Duodenal mucosa (tissue), 2 donors: ENCODE measurements around the gene CACNG8.
"Not testable (repeated sequence)": the region's sequence is repeated elsewhere in the genome, so short reads cannot be mapped to it uniquely, and the experiment has no call there.

ENCODE experiments used
- H3K27ac ChIP-seq: one replicate; pipeline ENCODE4 v1.7.0; 2013; ENCODE audit warnings: low read depth, low read length
- H3K27me3 ChIP-seq, 2 donors: one replicate each; pipeline ENCODE4 v1.7.0; 2013; ENCODE audit warnings: low read length in 2 of 2, control low read depth in 1 of 2; ENCODE audit not compliant: insufficient read depth in 2 of 2, control insufficient read depth in 1 of 2
- H3K36me3 ChIP-seq, 2 donors: one replicate each; pipeline ENCODE4 v1.7.0; 2013; ENCODE audit warnings: low read length in 2 of 2, control low read depth in 1 of 2; ENCODE audit not compliant: insufficient read depth in 2 of 2, control insufficient read depth in 1 of 2
- H3K4me1 ChIP-seq, 2 donors: one replicate each; pipeline ENCODE4 v1.7.0; 2013; ENCODE audit warnings: low read length in 2 of 2, control low read depth in 1 of 2; ENCODE audit not compliant: insufficient read depth in 2 of 2, control insufficient read depth in 1 of 2
- H3K4me3 ChIP-seq, 2 donors: one replicate each; pipeline ENCODE4 v1.7.0; 2013; ENCODE audit warnings: low read length in 2 of 2, low read depth in 1 of 2
- H3K9ac ChIP-seq, 2 donors: one replicate each; pipeline ENCODE4 v1.7.0; 2013; ENCODE audit warnings: low read length in 2 of 2, low read depth in 1 of 2
- H3K9me3 ChIP-seq, 2 donors: one replicate each; pipeline ENCODE4 v1.7.0; 2013; ENCODE audit warnings: low read length in 2 of 2, control low read depth in 1 of 2; ENCODE audit not compliant: control insufficient read depth in 1 of 2

Gene CACNG8

DNA sequence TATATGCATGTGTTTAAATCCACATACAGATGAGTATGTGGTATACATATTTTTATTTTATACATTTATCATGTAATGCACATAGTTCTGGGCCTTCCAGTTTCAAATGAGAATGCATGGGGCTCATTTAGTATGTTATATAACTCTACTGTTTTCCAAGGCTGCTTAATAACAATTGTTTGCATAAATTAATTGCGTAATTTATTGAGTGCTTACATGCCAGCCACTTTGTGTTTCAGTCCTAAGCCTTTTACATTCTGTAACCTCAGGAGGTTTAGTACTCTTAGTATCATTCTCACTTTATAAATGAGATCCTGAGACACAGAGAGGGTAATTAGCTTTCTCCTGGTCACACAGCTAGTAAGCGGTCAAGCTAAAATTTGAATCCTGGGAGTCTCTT, 16.7 kb upstream of the CACNG8 start:
- H3K9ac ChIP-seq: no peak overlapping the region
- no peaks in the 10 kb centered on the region for H3K4me1 ChIP-seq
- no peaks in the 10 kb centered on the region for H3K9me3 ChIP-seq
- H3K36me3 ChIP-seq: no peaks in the 10 kb centered on the region
- no peak overlapping the region for H3K27ac ChIP-seq
- no peak overlapping the region for H3K4me3 ChIP-seq
- peaks cover 7 to 21% of the 10 kb centered on the region in 2 donors for H3K27me3 ChIP-seq

DNA sequence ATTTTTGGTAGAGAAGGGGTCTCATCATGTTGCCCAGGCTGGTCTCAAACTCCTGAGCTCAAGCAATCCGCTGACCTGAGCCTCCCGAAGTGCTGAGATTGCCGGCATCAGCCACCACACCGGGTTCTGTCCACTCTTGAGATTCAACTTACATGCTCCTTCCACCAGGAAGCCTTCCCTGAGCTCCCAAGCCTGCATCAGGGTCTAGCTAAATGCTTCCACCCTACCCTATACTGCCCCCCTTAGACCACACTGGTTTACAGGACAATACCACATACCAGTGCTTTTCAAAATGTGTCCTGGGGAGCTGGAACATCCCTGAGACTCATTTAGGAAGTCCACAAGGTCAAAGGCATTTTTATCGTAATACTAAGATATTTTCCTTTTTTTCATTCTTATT, 15.1 kb upstream of the CACNG8 start:
- Histone ChIP-seq H3K4me3 (no peak overlapping the region), H3K27ac (no peak overlapping the region), H3K36me3 (no peaks in the 10 kb centered on the region), H3K4me1 (no peaks in the 10 kb centered on the region), H3K9me3 (no peaks in the 10 kb centered on the region), H3K27me3 (peaks cover 5 to 9% of the 10 kb centered on the region in 2 donors), H3K9ac (no peak overlapping the region)

DNA sequence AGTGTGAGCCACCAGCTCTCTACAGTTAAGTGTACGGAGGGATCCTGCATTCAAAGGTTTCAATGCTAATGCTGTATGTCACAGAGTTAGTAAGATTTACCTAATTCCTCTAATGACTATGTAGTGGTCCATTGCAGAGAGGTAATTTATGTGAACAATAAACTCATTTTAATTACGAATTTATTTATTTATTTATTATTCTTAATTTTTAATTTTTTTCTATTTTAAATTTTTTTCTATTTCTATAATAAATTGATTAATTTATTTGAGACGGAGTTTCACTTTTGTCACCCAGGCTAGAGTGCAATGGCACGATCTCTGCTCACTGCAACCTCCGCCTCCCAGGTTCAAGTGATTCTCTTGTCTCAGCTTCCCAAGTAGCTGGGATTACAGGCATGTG, 14.1 kb upstream of the CACNG8 start:
- not testable (repeated sequence) for H3K9ac ChIP-seq, H3K27me3 ChIP-seq, H3K36me3 ChIP-seq, H3K4me3 ChIP-seq, H3K27ac ChIP-seq, H3K4me1 ChIP-seq, H3K9me3 ChIP-seq

DNA sequence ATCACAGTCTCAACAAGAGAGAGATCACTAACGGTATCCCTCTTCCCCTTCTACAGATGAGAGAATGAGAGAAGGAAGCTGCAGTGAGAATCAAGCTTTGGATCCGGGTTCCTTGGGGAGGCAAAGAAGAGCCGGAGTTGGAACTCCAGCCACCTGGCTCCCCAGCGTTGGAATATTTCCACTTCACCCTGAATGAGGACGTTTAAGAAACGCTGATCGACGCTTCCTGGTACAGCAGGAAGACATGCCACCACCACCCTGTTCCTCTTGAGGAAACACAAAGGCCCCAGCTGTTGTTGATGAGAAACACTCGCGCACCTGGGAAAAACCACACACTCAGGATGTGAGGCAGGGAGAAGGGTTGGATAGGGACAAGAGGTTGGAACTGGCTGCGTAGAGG, 11.3 kb upstream of the CACNG8 start:
- no peak overlapping the region for H3K27ac ChIP-seq

DNA sequence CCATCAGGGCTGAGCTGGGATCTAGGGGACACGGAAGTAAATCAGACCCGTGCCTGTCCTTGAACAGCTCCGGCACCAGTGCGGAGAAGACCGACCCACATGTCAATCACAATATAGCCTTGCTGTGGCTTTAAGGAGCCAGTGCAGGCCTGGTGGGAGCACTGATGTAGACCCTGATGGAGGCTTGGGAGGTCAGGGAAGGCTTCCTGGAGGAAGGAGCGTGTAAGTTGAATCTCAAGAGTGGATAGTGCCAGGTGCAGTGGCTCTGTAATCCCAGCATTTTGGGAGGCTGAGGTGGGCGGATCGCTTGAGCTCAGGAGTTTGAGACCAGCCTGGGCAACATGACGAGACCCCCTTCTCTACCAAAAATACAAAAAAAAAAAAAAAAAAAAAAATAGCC, 10.8 kb upstream of the CACNG8 start:
- Histone ChIP-seq H3K4me1 (no peaks in the 10 kb centered on the region), H3K27me3 (peaks cover under 1 to 3% of the 10 kb centered on the region in 2 donors), H3K4me3 (no peak overlapping the region), H3K9ac (no peak overlapping the region), H3K27ac (no peak overlapping the region), H3K36me3 (no peaks in the 10 kb centered on the region), H3K9me3 (no peaks in the 10 kb centered on the region)

More for the DNA sequence above, 11.3 kb upstream of the CACNG8 start:
- H3K4me3 ChIP-seq: no peak overlapping the region
- no peaks in the 10 kb centered on the region for H3K9me3 ChIP-seq
- H3K9ac ChIP-seq: no peak overlapping the region
- peaks cover 0 to 3% of the 10 kb centered on the region in 2 donors for H3K27me3 ChIP-seq
- no peaks in the 10 kb centered on the region for H3K4me1 ChIP-seq
- no peaks in the 10 kb centered on the region for H3K36me3 ChIP-seq

DNA sequence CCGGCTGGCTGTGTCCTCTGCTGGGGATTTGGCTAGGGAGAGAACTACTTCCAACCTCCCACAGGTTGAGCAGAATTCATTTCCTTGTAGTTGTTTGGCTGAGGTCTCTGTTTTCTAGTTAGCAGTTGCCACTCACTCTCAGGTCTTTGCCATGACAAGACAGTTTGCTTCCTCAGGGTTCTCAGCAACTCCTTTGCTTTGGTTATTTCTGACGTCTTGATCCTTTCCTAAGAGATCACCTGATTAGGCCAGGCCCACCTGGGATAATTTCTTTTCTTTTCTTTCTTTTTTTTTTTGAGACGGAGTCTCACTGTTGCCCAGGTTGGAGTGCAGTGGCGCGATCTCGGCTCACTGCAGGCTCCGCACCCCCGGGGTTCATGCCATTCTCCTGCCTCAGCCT, 9.4 kb upstream of the CACNG8 start:
- no peak overlapping the region for H3K27ac ChIP-seq
- H3K9me3 ChIP-seq: no peaks in the 10 kb centered on the region
- no peak overlapping the region for H3K4me3 ChIP-seq
- peaks cover 9 to 13% of the 10 kb centered on the region in 2 donors for H3K27me3 ChIP-seq
- H3K36me3 ChIP-seq: no peaks in the 10 kb centered on the region
- no peaks in the 10 kb centered on the region for H3K4me1 ChIP-seq
- H3K9ac ChIP-seq: no peak overlapping the region

DNA sequence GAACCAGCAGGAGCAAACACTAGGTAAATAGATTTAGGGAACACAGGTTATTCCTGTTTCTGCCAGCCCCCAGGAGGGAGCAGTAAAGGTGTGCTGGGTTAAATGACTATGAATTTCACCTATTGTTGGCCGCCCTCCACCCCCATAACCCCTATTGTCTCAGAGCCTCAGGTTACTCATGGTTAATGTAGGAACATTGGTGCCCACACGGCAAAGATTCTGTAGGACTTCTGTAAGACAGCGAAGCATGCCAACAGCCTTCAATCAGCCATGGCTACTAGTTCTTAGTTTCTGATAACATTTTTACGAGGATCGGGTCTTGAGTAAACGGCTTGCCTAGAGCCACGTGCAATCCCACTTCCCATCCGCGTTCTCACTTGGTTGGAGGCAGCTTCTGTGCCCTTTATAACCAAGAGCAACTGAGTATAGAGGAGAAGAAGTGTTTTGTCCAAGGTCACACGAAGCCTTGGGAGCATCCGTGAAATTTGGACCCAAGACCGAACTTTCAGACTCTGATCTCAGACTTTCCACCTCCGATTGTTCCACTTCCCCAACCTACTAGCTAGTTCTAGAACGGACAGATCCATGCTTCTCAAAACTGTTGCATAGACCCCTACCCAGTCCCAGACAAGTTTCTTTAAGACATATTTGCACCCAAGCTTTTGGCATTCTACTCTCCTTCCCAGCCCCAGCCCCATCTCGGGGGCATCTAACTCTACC, 5.1 kb upstream of the CACNG8 start:
- Histone ChIP-seq H3K27ac (no peak overlapping the region), H3K27me3 (peaks cover 22 to 36% of the 10 kb centered on the region in 2 donors), H3K4me3 (no peak overlapping the region), H3K9ac (no peak overlapping the region), H3K36me3 (no peaks in the 10 kb centered on the region), H3K9me3 (no peaks in the 10 kb centered on the region), H3K4me1 (no peaks in the 10 kb centered on the region)

DNA sequence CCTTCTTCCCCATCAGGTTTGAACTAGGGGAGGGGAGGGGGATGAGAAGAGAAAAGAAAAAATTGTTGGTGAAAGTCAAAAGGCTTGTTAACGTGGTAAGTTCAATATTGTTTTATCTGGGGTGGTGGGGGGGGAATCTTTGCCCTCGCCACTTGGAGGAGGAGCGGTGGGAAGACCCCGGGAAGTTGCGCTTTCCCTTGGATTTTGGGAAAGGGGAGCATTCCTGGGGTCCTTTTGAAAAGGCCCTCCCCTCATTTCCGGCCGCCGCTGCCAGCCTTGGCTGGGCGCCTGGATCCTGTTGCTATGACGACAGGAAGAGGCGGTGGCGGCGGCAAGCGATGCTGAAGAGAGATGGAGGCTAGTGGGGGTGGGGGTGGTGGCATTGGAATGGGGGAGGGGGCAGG, 4.6 kb upstream of the CACNG8 start:
- Histone ChIP-seq H3K36me3 (no peaks in the 10 kb centered on the region), H3K9ac (no peak overlapping the region), H3K9me3 (no peaks in the 10 kb centered on the region), H3K27me3 (peaks cover 22 to 36% of the 10 kb centered on the region in 2 donors), H3K4me3 (no peak overlapping the region), H3K4me1 (no peaks in the 10 kb centered on the region), H3K27ac (no peak overlapping the region)

DNA sequence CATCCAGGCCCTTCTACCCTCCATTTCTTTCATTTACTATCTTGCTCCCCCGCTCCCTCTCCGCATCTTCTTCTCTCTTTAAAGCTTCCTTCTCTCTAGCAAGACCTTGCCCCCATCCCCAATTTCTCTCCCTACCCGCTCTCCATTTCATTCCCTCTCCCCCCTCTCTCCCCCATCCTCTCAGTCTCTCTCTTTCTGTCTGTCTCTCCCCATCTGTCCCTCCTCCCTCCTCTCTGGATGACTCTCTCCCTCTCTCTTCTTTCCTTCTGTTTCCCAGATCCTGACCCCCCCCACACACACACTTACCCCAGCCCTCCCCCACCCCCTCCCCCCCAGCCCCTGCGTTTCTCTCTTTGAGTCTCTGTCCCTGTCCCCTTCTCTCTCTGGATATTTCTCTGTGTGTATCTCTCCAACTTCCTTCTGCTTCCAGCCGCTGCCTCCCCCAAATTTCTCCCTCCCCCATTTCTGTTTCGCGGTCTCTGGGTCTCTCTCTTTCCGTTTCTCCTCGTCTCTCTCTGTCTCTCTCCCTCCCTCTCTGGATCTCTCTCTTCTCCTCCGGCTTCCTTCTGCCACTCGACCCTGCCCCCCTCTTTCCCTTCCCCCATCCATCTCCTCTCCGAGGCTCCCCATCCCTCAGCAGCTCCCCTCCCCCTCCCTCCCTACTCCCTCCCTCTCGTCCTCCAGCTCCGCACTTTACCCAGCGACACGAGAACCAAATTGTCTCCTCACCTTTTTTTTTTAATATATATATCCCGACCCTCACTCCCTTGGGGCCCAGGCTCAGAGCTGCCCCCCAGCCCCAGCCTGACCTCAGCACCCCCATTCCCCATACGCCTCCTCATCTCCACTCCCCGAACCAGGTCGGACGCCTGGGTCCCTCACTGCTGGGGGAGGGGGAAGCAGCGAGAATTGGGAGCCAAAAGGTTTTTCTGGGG, 3.6 kb upstream of the CACNG8 start:
- Histone ChIP-seq H3K4me1 (no peaks in the 10 kb centered on the region), H3K27me3 (peaks cover 29 to 36% of the 10 kb centered on the region in 2 donors), H3K9me3 (no peaks in the 10 kb centered on the region), H3K27ac (no peak overlapping the region), H3K4me3 (no peak overlapping the region), H3K36me3 (no peaks in the 10 kb centered on the region), H3K9ac (no peak overlapping the region)

DNA sequence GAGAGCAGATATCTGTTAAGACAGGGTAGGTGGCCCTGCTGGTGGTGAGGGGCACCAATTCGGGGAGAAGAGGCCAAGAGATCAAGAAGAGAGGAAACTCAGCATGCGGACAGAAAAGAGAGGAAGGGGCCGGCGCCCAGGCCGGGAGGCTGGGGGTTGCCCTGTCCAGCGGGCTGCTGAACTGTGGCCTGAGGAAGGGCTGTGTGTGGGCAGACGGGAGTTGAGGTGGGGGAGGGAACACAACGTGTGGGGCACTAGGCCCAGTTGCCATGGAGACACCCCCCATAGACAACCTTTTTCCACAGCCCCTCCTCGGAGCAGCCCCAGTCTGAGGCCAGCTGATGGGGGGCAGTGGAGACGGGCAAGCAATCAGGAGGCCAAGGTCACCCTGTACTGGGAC, 2.5 kb upstream of the CACNG8 start:
- Histone ChIP-seq H3K27ac (no peak overlapping the region), H3K4me1 (no peaks in the 10 kb centered on the region), H3K9me3 (no peaks in the 10 kb centered on the region), H3K4me3 (no peak overlapping the region), H3K36me3 (no peaks in the 10 kb centered on the region), H3K9ac (no peak overlapping the region), H3K27me3 (peaks cover 29 to 36% of the 10 kb centered on the region in 2 donors)
